Vagina (tissue), 2 donors: ENCODE results near the gene CAND2. TPM values are rescaled to one million over a fixed set of nuclear protein-coding genes. Genes with fewer than 3 reads are reported as not detected.

Experiments used
- DNase-seq, 2 donors: peaks; one replicate each; pipeline ENCODE4 v3.0.0-alpha.2; 2017; ENCODE audit errors: extremely low spot score in 2 of 2
- H3K27ac ChIP-seq: fragments of 200-600 bp; sonication (generic); one replicate; pipeline ENCODE4 v1.5.1; 2019
- H3K27me3 ChIP-seq: fragments of 200-600 bp; sonication (generic); one replicate; pipeline ENCODE4 v1.5.1; 2019
- H3K36me3 ChIP-seq, 2 donors: fragments of 200-600 bp; sonication (generic); one replicate each; pipeline ENCODE4 v1.5.1; 2017 to 2019
- H3K4me1 ChIP-seq: fragments of 200-600 bp; sonication (generic); one replicate; pipeline ENCODE4 v1.5.1; 2019
- H3K4me3 ChIP-seq, 2 donors: fragments of 200-600 bp; sonication (generic); 1 replicate in 1 of 2; 2 replicates in 1 of 2; pipeline ENCODE4 v1.5.1; 2016 to 2019
- H3K9me3 ChIP-seq: fragments of 200-600 bp; sonication (generic); one replicate; pipeline ENCODE4 v1.5.1; 2019
- CTCF ChIP-seq, 3 experiments: fragments of 450-650 bp in 2 of 3; fragments of 200-600 bp in 1 of 3; sonication (generic) in 1 of 3; IDR thresholded peaks; one replicate each; pipeline ENCODE4 v1.5.1; 2017 to 2019; ENCODE audit warnings: antibody characterized with exemption in 3 of 3, mild to moderate bottlenecking in 2 of 3, moderate library complexity in 2 of 3
- POLR2A ChIP-seq, 2 donors: fragments of 450-650 bp; IDR thresholded peaks; one replicate each; pipeline ENCODE4 v1.6.1; 2017; ENCODE audit warnings: antibody characterized with exemption in 2 of 2, mild to moderate bottlenecking in 2 of 2, moderate library complexity in 2 of 2
- POLR2AphosphoS5 ChIP-seq, 2 donors: sonication (generic); formaldehyde crosslinking; IDR thresholded peaks; one replicate each; pipeline ENCODE4 v1.9.0; 2017; ENCODE audit warnings: antibody characterized with exemption in 2 of 2, mild to moderate bottlenecking in 2 of 2, low read depth in 1 of 2; ENCODE audit not compliant: insufficient read depth in 1 of 2
- intact Hi-C: fragments of 100-400 bp; cut with DNase I; formaldehyde crosslinking; loops from one replicate; pipeline ENCODE4 v1.15.1; 2023
- total RNA-seq: library from RNA; depleted of rRNA; stranded (reverse); fragments of >200 nt; gene quantifications from one replicate; pipeline ENCODE4 v1.2.3, GENCODE V29; 2016

CAND2 gene
- total RNA-seq, 1 donor from 2014 or later, result 12.5 TPM

GRCh38 chr3:12799525-12800440, 3.3 kb downstream of the CAND2 start:
- Histone ChIP-seq H3K4me1 (peaks cover 13% of the 10 kb centered on the region), H3K27ac (no peak overlapping the region), H3K27me3 (no peaks in the 10 kb centered on the region), H3K9me3 (no peaks in the 10 kb centered on the region), H3K36me3 (no peaks in the 10 kb centered on the region), H3K4me3 (no peak overlapping the region)
- DNase-seq, result no peak
- TF ChIP-seq CTCF (IDR thresholded peaks at IDR 0.05) (no peak), POLR2AphosphoS5 (IDR thresholded peaks at IDR 0.05; ENCODE audit: insufficient read depth in 1 of 2, low read depth in 1 of 2) (no peak)
- intact Hi-C loops, result no loop called here

- Histone ChIP-seq H3K27me3 (no peaks in the 10 kb centered on the region), H3K4me1 (no peaks in the 10 kb centered on the region), H3K27ac (no peak overlapping the region), H3K36me3 (no peaks in the 10 kb centered on the region), H3K4me3 (no peak overlapping the region), H3K9me3 (no peaks in the 10 kb centered on the region)
- no peak for DNase-seq
- TF ChIP-seq POLR2A (IDR thresholded peaks at IDR 0.05) (no peak), POLR2AphosphoS5 (IDR thresholded peaks at IDR 0.05; ENCODE audit: insufficient read depth in 1 of 2, low read depth in 1 of 2) (no peak), CTCF (IDR thresholded peaks at IDR 0.05) (no peak)
- intact Hi-C loops, result no loop called here
Observed at GRCh38 chr3:12803371-12803770, 6.9 kb downstream of the CAND2 start.

- H3K4me1 ChIP-seq, result peaks cover 18% of the 10 kb centered on the region
- intact Hi-C loops, result no loop called here
- H3K36me3 ChIP-seq, result no peaks in the 10 kb centered on the region
- no peaks in the 10 kb centered on the region for H3K9me3 ChIP-seq
- H3K27me3 ChIP-seq, result no peaks in the 10 kb centered on the region
- H3K4me3 ChIP-seq, result no peak overlapping the region
- peak in 1 of 2 donors; percentile 80 for DNase-seq
- TF ChIP-seq POLR2AphosphoS5 (IDR thresholded peaks at IDR 0.05; ENCODE audit: insufficient read depth in 1 of 2, low read depth in 1 of 2) (no peak), CTCF (IDR thresholded peaks at IDR 0.05) (no peak), POLR2A (IDR thresholded peaks at IDR 0.05) (no peak)
- H3K27ac ChIP-seq, result peak overlapping the region; percentile 27
Observed at GRCh38 chr3:12807066-12807465, 10.6 kb downstream of the CAND2 start.

GRCh38 chr3:12807601-12808359, 11.3 kb downstream of the CAND2 start:
- H3K4me3 ChIP-seq, result no peak overlapping the region
- intact Hi-C loops, result no loop called here
- TF ChIP-seq POLR2A (IDR thresholded peaks at IDR 0.05) (no peak), CTCF (IDR thresholded peaks at IDR 0.05) (no peak), POLR2AphosphoS5 (IDR thresholded peaks at IDR 0.05; ENCODE audit: insufficient read depth in 1 of 2, low read depth in 1 of 2) (no peak)
- H3K27ac ChIP-seq, result no peak overlapping the region
- H3K27me3 ChIP-seq, result no peaks in the 10 kb centered on the region
- no peaks in the 10 kb centered on the region for H3K36me3 ChIP-seq
- peak in 1 of 2 donors; percentile 77 for DNase-seq
- H3K4me1 ChIP-seq, result peaks cover 18% of the 10 kb centered on the region
- no peaks in the 10 kb centered on the region for H3K9me3 ChIP-seq
